ENCODE results near the gene S100A7. TPM values are rescaled to one million over a fixed set of nuclear protein-coding genes. Genes with fewer than 3 reads are reported as not detected.

Gene S100A7
- total RNA-seq, 1 donor from 2014 or later = not detected

DNA sequence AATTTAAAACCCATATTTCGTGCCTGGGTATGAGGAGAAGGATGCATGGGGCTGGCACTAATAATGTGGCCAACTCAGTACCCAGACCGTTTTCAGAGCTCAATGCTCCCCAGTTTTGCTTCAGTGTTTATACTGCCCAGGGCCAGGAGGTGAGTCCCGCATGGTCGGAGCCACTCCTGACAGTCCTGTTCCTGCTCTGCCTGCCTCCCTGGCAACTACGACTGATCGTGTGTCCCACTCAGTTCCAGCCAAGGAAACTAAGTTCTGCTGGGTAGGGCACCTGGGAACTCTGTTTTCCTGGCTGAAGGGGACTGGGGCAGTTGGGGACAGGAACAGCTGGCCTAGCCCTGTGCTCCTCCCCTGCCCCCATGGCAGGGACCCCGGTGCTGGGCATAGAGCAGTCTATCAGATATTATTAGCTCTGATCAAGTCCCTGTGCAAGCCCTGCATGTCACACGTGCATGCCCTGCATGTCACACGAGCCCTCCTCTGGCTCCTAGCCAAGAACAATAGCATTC is 19.2 kb downstream of the S100A7 start:
- H3K36me3 Mint-ChIP-seq = no peaks in the 10 kb centered on the region
- no peak overlapping the region for H3K27ac Mint-ChIP-seq
- no peak overlapping the region for H3K4me3 Mint-ChIP-seq
- TF ChIP-seq, protein P1, sequence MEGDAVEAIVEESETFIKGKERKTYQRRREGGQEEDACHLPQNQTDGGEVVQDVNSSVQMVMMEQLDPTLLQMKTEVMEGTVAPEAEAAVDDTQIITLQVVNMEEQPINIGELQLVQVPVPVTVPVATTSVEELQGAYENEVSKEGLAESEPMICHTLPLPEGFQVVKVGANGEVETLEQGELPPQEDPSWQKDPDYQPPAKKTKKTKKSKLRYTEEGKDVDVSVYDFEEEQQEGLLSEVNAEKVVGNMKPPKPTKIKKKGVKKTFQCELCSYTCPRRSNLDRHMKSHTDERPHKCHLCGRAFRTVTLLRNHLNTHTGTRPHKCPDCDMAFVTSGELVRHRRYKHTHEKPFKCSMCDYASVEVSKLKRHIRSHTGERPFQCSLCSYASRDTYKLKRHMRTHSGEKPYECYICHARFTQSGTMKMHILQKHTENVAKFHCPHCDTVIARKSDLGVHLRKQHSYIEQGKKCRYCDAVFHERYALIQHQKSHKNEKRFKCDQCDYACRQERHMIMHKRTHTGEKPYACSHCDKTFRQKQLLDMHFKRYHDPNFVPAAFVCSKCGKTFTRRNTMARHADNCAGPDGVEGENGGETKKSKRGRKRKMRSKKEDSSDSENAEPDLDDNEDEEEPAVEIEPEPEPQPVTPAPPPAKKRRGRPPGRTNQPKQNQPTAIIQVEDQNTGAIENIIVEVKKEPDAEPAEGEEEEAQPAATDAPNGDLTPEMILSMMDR (IDR thresholded peaks at IDR 0.05; ENCODE audit: unreplicated experiment) = no peak
- no peaks in the 10 kb centered on the region for H3K4me1 Mint-ChIP-seq
- H3K27me3 Mint-ChIP-seq (ENCODE audit: low read depth) = peaks cover 37% of the 10 kb centered on the region
- DNase-seq (ENCODE audit: low spot score in 2 of 2, unreplicated experiment in 2 of 2) = no peak
- no peaks in the 10 kb centered on the region for H3K9me3 Mint-ChIP-seq

DNA sequence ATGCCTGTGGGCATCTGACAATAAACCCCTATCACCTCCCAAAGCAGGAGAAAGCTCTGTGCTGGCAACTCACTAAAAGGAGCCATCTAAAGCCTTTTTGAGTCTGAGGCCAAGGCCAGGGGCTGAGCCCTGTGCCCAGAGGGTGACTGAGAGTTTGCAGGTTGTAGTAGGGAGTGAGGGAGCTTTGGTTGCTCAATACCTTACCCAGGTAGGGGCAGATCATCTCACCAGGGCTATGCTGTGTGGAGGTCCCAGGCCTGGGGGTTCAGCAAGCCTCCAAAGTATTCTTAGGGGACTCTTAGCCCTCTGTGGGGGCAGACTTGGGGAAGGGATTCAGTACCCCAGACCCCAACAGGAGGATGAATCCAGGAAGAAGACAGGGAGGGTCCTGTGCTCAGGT is 21.2 kb downstream of the S100A7 start:
- H3K9me3 Mint-ChIP-seq = no peaks in the 10 kb centered on the region
- DNase-seq (ENCODE audit: low spot score in 2 of 2, unreplicated experiment in 2 of 2) = no peak
- peaks cover 30% of the 10 kb centered on the region for H3K27me3 Mint-ChIP-seq (ENCODE audit: low read depth)
- TF ChIP-seq, protein P1 (IDR thresholded peaks at IDR 0.05; ENCODE audit: unreplicated experiment) = no peak
- no peaks in the 10 kb centered on the region for H3K4me1 Mint-ChIP-seq
- H3K4me3 Mint-ChIP-seq = no peak overlapping the region
- no peak overlapping the region for H3K27ac Mint-ChIP-seq
- H3K36me3 Mint-ChIP-seq = no peaks in the 10 kb centered on the region

DNA sequence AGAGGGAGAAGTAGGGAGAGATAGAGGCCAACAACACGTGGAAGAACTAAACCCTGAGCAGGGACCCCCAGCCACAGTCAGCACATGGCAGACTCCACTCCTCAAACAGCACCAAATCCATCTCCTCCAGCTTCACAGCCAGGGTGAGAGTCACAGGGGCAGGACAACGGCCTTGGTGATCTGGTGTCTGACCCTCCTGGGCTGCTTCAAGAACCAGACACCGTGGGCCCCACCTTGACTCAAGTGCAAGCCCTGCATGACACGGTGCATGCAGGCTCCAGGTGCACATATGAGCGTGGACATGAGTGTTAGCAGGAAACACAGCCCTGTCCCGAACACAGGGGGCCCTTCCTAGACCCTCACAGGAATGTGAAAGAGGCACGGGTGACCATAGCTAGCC is 21.9 kb downstream of the S100A7 start:
- TF ChIP-seq, protein P1 (IDR thresholded peaks at IDR 0.05; ENCODE audit: unreplicated experiment) = no peak
- no peak overlapping the region for H3K4me3 Mint-ChIP-seq
- H3K4me1 Mint-ChIP-seq = no peaks in the 10 kb centered on the region
- no peaks in the 10 kb centered on the region for H3K9me3 Mint-ChIP-seq
- peaks cover 27% of the 10 kb centered on the region for H3K27me3 Mint-ChIP-seq (ENCODE audit: low read depth)
- no peak for DNase-seq (ENCODE audit: low spot score in 2 of 2, unreplicated experiment in 2 of 2)
- H3K36me3 Mint-ChIP-seq = no peaks in the 10 kb centered on the region
- H3K27ac Mint-ChIP-seq = no peak overlapping the region

DNA sequence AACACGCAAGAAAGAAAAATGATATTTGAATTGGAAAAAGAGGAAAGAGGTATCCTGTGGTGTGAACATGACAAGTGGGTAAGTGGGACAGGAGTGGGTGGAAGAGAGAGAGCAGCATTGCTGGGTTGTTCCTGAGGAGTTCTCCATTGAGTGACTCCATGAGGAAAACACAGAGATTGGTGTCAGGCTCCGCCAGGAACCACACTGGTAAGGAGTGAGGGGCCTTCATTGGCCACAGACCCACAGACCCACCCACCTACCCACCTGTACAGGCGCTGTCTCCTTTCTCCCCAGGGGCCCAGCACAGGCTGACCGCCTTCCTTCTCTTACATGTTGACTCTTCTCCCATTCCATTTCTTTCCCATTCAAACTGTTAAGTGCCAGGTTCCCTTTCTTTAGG is 23.2 kb downstream of the S100A7 start:
- no peak for DNase-seq (ENCODE audit: low spot score in 2 of 2, unreplicated experiment in 2 of 2)
- H3K4me3 Mint-ChIP-seq = no peak overlapping the region
- H3K4me1 Mint-ChIP-seq = no peaks in the 10 kb centered on the region
- TF ChIP-seq, protein P1 (IDR thresholded peaks at IDR 0.05; ENCODE audit: unreplicated experiment) = no peak
- H3K9me3 Mint-ChIP-seq = no peaks in the 10 kb centered on the region
- H3K36me3 Mint-ChIP-seq = no peaks in the 10 kb centered on the region
- no peak overlapping the region for H3K27ac Mint-ChIP-seq
- peaks cover 25% of the 10 kb centered on the region for H3K27me3 Mint-ChIP-seq (ENCODE audit: low read depth)

DNA sequence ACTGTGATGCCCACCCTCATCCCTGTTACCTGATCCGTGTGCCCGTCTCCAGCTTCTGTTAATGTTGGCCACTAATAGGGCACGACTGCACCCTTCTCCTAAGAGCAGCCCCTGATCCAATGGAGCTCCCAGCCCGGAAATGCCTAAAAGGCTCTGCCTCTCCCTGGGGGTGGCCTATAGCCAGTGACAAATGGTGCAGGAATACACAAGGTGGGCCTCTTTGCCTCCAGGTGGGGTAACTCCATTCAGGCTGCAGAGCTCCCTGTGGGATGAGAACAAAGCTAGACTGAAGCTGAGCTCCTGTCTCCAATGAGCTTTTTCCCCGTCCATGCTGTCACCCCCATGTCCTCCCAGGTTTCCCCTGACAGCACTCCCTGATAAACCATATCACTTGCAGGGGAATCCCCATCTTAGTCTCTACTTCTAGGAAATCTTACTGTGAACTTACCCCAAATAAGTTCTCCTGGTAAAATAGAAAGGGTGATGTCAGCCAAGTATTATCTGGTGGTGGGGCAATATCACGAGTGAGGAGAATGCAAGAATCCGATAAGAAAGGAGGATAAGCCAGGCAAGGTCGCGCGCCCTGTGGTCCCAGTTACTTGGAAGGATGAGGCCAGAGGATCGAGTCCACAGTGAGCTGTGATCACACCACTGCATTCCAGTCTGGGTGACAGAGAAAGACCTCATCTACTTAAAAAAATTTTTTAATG is 25.6 kb downstream of the S100A7 start:
- TF ChIP-seq, protein P1 (IDR thresholded peaks at IDR 0.05; ENCODE audit: unreplicated experiment) = no peak
- no peaks in the 10 kb centered on the region for H3K9me3 Mint-ChIP-seq
- H3K4me1 Mint-ChIP-seq = no peaks in the 10 kb centered on the region
- DNase-seq (ENCODE audit: low spot score in 2 of 2, unreplicated experiment in 2 of 2) = no peak
- H3K27me3 Mint-ChIP-seq (ENCODE audit: low read depth) = peaks cover 25% of the 10 kb centered on the region
- H3K36me3 Mint-ChIP-seq = no peaks in the 10 kb centered on the region
- H3K27ac Mint-ChIP-seq = no peak overlapping the region
- H3K4me3 Mint-ChIP-seq = no peak overlapping the region

All from mesothelial cell of epicardium (in vitro differentiated cells).